Left lung (tissue), 10 donors: ENCODE measurements around the gene PDE4A. TPM values are rescaled to one million over a fixed set of nuclear protein-coding genes. Genes with fewer than 3 reads are reported as not detected.
"Not testable (repeated sequence)": the region's sequence is repeated elsewhere in the genome, so short reads cannot be mapped to it uniquely, and the experiment has no call there.

ENCODE experiments used
- ATAC-seq: fragments of 200-7000 bp; cut with Tn5 transposase; one replicate; pipeline ENCODE4 v1.9.1; 2020; ENCODE audit warnings: moderate library complexity
- DNase-seq, 4 donors: peaks; one replicate each; pipeline ENCODE4 v3.0.0-alpha.2; 2013 to 2020
- H3K27ac ChIP-seq, 2 donors: fragments of 200-600 bp; sonication (generic) in 1 of 2; one replicate each; pipeline versions ENCODE4 v1.5.0 to v1.8.0; 2020 to 2021
- H3K27me3 ChIP-seq, 2 donors: fragments of 200-600 bp; sonication (generic) in 1 of 2; one replicate each; pipeline versions ENCODE4 v1.5.0 to v1.8.0; 2020 to 2021
- H3K36me3 ChIP-seq, 2 donors: fragments of 200-600 bp; sonication (generic) in 1 of 2; one replicate each; pipeline versions ENCODE4 v1.5.0 to v1.8.0; 2020 to 2021
- H3K4me1 ChIP-seq, 2 donors: fragments of 200-600 bp; one replicate each; pipeline ENCODE4 v1.8.0; 2021
- H3K4me3 ChIP-seq, 2 donors: fragments of 200-600 bp; sonication (generic) in 1 of 2; one replicate each; pipeline versions ENCODE4 v1.5.0 to v1.8.0; 2020 to 2021; ENCODE audit warnings: mild to moderate bottlenecking in 1 of 2
- H3K9me3 ChIP-seq, 2 donors: fragments of 200-600 bp; sonication (generic) in 1 of 2; one replicate each; pipeline versions ENCODE4 v1.5.0 to v1.8.0; 2020 to 2021
- intact Hi-C, 2 donors: fragments of 100-400 bp; cut with DNase I; formaldehyde crosslinking; loops; one replicate each; pipeline versions ENCODE4 v1.11.2 to v1.14.2; 2022
- polyA plus RNA-seq, 6 donors: library from polyadenylated mRNA; unstranded; fragments of 120-200 nt; gene quantifications; one replicate each; pipeline ENCODE4 v1.2.1, GENCODE V29; 2013; ENCODE audit not compliant: insufficient read length in 6 of 6
- total RNA-seq, 2 donors: library from RNA; stranded (reverse); fragmentation: NEBNext Ultra II Directional; extraction: Animal tissue kit (Norgen Biotek cat#: 25700); gene quantifications; one replicate each; pipeline ENCODE4 v1.2.1, GENCODE V29; 2021
- TF ChIP-seq, protein P1 (sequence below), 2 donors: fragments of 200-600 bp; sonication (generic) in 1 of 2; IDR thresholded peaks; one replicate each; pipeline versions ENCODE4 v1.5.0 to v1.8.0; 2021; ENCODE audit warnings: antibody characterized with exemption in 2 of 2
- donor health status: DM: no; HTN: yes; CAD: no.
- donor health status: DM: no; HTN: no; CAD: no.

PDE4A gene
- total and polyA plus RNA-seq, 8 donors: 4.3 to 21.6 (median 8.6) TPM

DNA sequence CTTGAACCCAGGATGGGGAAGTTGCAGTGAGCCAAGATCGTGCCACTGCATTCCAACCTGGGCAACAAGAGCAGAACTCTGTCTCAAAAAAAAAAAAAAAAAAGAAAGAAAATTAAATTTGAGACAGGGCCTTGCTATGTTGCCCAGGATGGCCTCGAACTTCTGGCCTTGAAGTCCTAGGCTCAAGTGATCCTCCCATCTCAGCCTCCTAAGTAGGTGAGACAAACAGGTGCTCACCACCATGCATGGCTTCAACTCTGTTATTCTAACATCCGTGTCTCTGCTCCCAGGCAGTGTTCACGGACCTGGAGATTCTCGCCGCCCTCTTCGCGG is 40.3 kb downstream of the PDE4A start:
- no peak for ATAC-seq
- TF ChIP-seq, protein P1, sequence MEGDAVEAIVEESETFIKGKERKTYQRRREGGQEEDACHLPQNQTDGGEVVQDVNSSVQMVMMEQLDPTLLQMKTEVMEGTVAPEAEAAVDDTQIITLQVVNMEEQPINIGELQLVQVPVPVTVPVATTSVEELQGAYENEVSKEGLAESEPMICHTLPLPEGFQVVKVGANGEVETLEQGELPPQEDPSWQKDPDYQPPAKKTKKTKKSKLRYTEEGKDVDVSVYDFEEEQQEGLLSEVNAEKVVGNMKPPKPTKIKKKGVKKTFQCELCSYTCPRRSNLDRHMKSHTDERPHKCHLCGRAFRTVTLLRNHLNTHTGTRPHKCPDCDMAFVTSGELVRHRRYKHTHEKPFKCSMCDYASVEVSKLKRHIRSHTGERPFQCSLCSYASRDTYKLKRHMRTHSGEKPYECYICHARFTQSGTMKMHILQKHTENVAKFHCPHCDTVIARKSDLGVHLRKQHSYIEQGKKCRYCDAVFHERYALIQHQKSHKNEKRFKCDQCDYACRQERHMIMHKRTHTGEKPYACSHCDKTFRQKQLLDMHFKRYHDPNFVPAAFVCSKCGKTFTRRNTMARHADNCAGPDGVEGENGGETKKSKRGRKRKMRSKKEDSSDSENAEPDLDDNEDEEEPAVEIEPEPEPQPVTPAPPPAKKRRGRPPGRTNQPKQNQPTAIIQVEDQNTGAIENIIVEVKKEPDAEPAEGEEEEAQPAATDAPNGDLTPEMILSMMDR (IDR thresholded peaks at IDR 0.05): no peak

DNA sequence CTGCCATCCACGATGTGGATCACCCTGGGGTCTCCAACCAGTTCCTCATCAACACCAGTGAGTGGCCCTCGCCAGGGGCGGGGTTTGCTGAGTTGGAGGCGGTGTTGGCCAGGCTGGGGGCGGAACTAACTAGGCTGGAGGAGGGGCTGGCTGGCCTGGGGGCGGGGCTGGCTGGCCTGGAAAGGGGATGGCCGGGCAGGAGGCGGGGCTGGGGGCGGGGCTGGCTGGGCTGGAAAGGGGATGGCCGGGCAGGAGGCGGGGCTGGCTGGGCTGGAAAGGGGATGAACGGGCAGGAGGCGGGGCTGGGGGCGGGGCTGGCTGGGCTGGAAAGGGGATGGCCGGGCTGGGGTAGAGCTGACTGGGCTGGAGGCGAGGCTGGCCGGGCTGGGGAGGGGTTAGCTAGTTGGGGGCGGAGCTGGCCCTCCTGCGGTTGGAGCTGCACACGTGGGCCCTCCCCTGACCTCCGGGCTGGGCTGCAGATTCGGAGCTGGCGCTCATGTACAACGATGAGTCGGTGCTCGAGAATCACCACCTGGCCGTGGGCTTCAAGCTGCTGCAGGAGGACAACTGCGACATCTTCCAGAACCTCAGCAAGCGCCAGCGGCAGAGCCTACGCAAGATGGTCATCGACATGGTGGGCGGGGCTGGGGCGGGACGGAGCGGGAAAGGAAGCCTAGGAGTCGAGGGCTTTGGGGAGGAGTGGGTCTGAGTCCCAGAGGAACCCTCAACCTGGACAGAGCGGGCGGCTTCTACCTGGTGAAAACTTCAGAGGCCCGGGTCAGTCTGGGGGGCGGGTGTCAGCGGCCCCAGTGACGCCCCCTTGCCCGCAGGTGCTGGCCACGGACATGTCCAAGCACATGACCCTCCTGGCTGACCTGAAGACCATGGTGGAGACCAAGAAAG is 41.0 kb downstream of the PDE4A start:
- no peak overlapping the region for H3K27ac ChIP-seq
- peak overlapping the region in 1 of 2 donors; percentile 25 for H3K4me3 ChIP-seq
- intact Hi-C loops: no loop called here
- peaks cover 0 to 59% of the 10 kb centered on the region in 2 donors for H3K36me3 ChIP-seq
- ATAC-seq (peak; percentile 97), DNase-seq (peak; percentile 61 to 97 (median 90))
- no peaks in the 10 kb centered on the region for H3K9me3 ChIP-seq
- peaks cover 0 to 10% of the 10 kb centered on the region in 2 donors for H3K4me1 ChIP-seq
- TF ChIP-seq, protein P1 (IDR thresholded peaks at IDR 0.05): no peak
- no peaks in the 10 kb centered on the region for H3K27me3 ChIP-seq

More for the DNA sequence above, 40.3 kb downstream of the PDE4A start:
- Histone ChIP-seq H3K4me3 (no peak overlapping the region), H3K4me1 (peaks cover 0 to 10% of the 10 kb centered on the region in 2 donors), H3K36me3 (peaks cover 0 to 53% of the 10 kb centered on the region in 2 donors), H3K27ac (no peak overlapping the region), H3K27me3 (no peaks in the 10 kb centered on the region), H3K9me3 (no peaks in the 10 kb centered on the region)
- intact Hi-C loops: no loop called here
- no peak for DNase-seq

DNA sequence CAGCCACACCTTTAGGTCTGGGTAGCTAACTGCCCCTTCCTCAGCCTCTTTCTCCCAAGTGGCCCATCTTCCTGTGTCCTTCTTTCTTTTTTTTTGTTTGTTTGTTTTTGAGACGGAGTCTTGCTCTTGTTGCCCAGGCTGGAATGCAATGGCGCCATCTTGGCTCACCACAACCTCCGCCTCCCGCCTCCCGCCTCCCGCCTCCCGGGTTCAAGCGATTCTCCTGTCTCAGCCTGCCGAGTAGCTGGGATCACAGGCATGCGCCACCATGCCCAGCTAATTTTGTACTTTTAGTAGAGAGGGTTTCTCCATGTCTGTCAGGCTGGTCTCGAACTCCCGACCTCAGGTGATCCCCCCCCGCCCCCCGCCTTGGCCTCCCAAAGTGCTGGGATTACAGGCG is 41.7 kb downstream of the PDE4A start:
- intact Hi-C loops, H3K27me3 ChIP-seq, H3K4me3 ChIP-seq, H3K9me3 ChIP-seq, ATAC-seq, DNase-seq, H3K4me1 ChIP-seq, H3K27ac ChIP-seq: not testable (repeated sequence)
- H3K36me3 ChIP-seq: peaks cover 0 to 67% of the 10 kb centered on the region in 2 donors

DNA sequence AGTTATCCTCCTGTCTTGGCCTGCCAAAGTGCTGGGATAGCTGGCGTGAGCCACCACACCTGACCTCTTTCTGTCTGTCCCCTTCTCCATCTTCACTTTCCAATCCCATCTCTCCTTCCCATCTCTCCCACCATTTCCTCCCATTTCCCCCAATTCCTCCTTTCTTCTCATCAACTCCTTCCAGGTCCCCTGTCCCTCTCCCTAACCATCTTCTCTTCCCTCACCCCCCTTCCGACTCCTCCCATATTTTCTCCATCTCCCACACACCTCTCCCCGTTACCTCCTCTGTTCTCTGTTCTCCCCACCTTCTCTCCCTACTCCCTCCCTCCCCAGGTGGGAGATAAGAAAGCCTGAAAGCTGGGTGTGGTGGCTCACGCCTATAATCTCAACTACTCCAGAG is 42.2 kb downstream of the PDE4A start:
- no peak overlapping the region for H3K4me3 ChIP-seq
- no peak overlapping the region for H3K27ac ChIP-seq
- H3K9me3 ChIP-seq: no peaks in the 10 kb centered on the region
- H3K36me3 ChIP-seq: peaks cover 0 to 70% of the 10 kb centered on the region in 2 donors
- peaks cover 0 to 10% of the 10 kb centered on the region in 2 donors for H3K4me1 ChIP-seq
- no peaks in the 10 kb centered on the region for H3K27me3 ChIP-seq
- DNase-seq (no peak), ATAC-seq (no peak)
- intact Hi-C loops: no loop called here
- TF ChIP-seq, protein P1 (IDR thresholded peaks at IDR 0.05): no peak

DNA sequence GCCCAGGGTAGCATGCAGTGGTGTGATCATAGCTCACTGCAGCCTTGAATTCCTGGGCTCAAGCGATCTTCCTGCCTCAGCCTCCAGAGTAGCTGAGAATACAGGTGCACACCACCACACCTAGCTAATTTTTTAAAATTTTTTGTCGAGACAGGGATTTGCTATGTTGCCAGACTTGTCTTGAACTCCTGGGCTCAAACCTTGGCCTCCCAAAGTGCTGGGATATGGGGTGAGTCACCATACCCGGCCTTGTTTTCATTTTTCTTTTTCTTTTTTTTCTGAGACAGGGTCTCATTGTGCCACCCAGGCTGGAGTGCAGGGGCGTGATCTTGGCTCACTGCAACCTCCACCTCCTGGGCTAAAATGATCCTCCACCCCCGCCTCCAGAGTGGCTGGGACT is 44.1 kb downstream of the PDE4A start:
- intact Hi-C loops: no loop called here
- Histone ChIP-seq H3K4me1 (peaks cover 0 to 10% of the 10 kb centered on the region in 2 donors), H3K36me3 (peaks cover 0 to 59% of the 10 kb centered on the region in 2 donors), H3K4me3 (no peak overlapping the region), H3K27ac (no peak overlapping the region), H3K27me3 (no peaks in the 10 kb centered on the region), H3K9me3 (no peaks in the 10 kb centered on the region)
- ATAC-seq: no peak
- no peak for DNase-seq
- TF ChIP-seq, protein P1 (IDR thresholded peaks at IDR 0.05): no peak
